OCI-LY7 (cell line): ENCODE measurements around the gene NHS. TPM values are rescaled to one million over a fixed set of nuclear protein-coding genes. Genes with fewer than 3 reads are reported as not detected.

ENCODE experiments used
- BruUV-seq: library from RNA; stranded (reverse); fragments of 400-500 nt; replicated peaks from 2 replicates; lab custom pipeline; 2021; lab: Mats Ljungman, UMichigan
- CTCF ChIA-PET: fragments of 300-600 bp; sonication (Branson Sonifier 250); formaldehyde crosslinking; loops from one replicate; lab custom pipeline; 2022; ENCODE audit warnings: antibody characterized with exemption; ENCODE audit not compliant: unreplicated experiment; lab: Charles Lee
- POLR2A ChIA-PET: fragments of 300-600 bp; sonication (Branson Sonifier 250); formaldehyde crosslinking; loops from one replicate; lab custom pipeline; 2022; ENCODE audit warnings: antibody characterized with exemption; lab: Charles Lee
- DNase-seq: peaks from one replicate; pipeline ENCODE4 v3.0.0-alpha.2; 2015; ENCODE audit warnings: low spot score
- H2AFZ ChIP-seq: fragments of 200-600 bp; sonication (generic), shearing (Covaris generic); 2 replicates; pipeline ENCODE4 v1.6.1; 2014; ENCODE audit warnings: mild to moderate bottlenecking, antibody characterized with exemption, low read length, moderate library complexity
- H3K27ac ChIP-seq: fragments of 200-600 bp; sonication (generic); 2 replicates; pipeline ENCODE4 v1.5.1; 2014; ENCODE audit warnings: mixed run types, low read depth, mild to moderate bottlenecking, moderate library complexity, low read length, inconsistent platforms; ENCODE audit not compliant: poor library complexity, severe bottlenecking
- H3K36me3 ChIP-seq: fragments of 200-600 bp; sonication (generic); 2 replicates; pipeline ENCODE4 v1.6.1; 2014; ENCODE audit warnings: mild to moderate bottlenecking, antibody characterized with exemption, low read length, moderate library complexity, mixed read lengths; ENCODE audit not compliant: insufficient read depth
- H3K4me1 ChIP-seq: fragments of 200-600 bp; sonication (generic); 2 replicates; pipeline ENCODE4 v1.5.1; 2014; ENCODE audit warnings: mild to moderate bottlenecking, low read length; ENCODE audit not compliant: insufficient read depth, poor library complexity, severe bottlenecking
- H3K4me2 ChIP-seq: fragments of 200-600 bp; sonication (generic); 2 replicates; pipeline ENCODE4 v1.6.1; 2014; ENCODE audit warnings: mild to moderate bottlenecking, low read length
- H3K4me3 ChIP-seq: fragments of 200-600 bp; sonication (generic); 2 replicates; pipeline ENCODE4 v1.5.1; 2014; ENCODE audit warnings: mild to moderate bottlenecking, low read depth, low read length; ENCODE audit not compliant: poor library complexity, severe bottlenecking
- H3K79me2 ChIP-seq: fragments of 200-600 bp; sonication (generic); 2 replicates; pipeline ENCODE4 v1.6.1; 2016; ENCODE audit warnings: low read depth, mild to moderate bottlenecking, low read length, moderate library complexity, mixed read lengths; ENCODE audit not compliant: insufficient read depth
- H3K9me2 ChIP-seq: fragments of 200-600 bp; sonication (generic); 2 replicates; pipeline ENCODE4 v1.6.1; 2016; ENCODE audit warnings: mild to moderate bottlenecking, low read length, mixed read lengths; ENCODE audit not compliant: insufficient read depth
- H3K9me3 ChIP-seq: fragments of 200-600 bp; sonication (generic); 2 replicates; pipeline ENCODE4 v1.6.1; 2014; ENCODE audit warnings: mild to moderate bottlenecking, mixed run types, low read length, mixed read lengths
- H4K20me1 ChIP-seq: fragments of 200-600 bp; sonication (generic); 2 replicates; pipeline ENCODE4 v1.6.1; 2014; ENCODE audit warnings: mild to moderate bottlenecking, antibody characterized with exemption, low read length, moderate library complexity, mixed read lengths; ENCODE audit not compliant: insufficient read depth
- EZH2phosphoT487 ChIP-seq: fragments of 200-600 bp; sonication (generic); IDR thresholded peaks from 2 replicates; pipeline ENCODE4 v1.6.1; 2018; ENCODE audit warnings: low read depth, borderline replicate concordance, mild to moderate bottlenecking, mixed run types, antibody characterized with exemption, low read length, moderate library complexity, mixed read lengths
- intact Hi-C: fragments of 100-400 bp; cut with micrococcal nuclease; formaldehyde crosslinking; loops from one replicate; pipeline ENCODE4 v1.10.0; 2022; ENCODE audit not compliant: unreplicated experiment
- total RNA-seq, 2 experiments: library from RNA; depleted of rRNA in 1 of 2; stranded (reverse); fragments of >200 nt in 1 of 2; shearing (Covaris generic) in 1 of 2; gene quantifications; 2 replicates each; pipeline ENCODE4 v1.2.3, GENCODE V29; 2014 to 2022
- TF ChIP-seq, protein P1 (sequence below): fragments of 200-600 bp; sonication (generic); conservative IDR thresholded peaks from 2 replicates; pipeline ENCODE4 v1.5.1; 2014; ENCODE audit warnings: mild to moderate bottlenecking, antibody characterized with exemption, low read length, moderate library complexity, mixed read lengths

Gene NHS
- total RNA-seq, 2 experiments from 2014 or later = not detected

DNA sequence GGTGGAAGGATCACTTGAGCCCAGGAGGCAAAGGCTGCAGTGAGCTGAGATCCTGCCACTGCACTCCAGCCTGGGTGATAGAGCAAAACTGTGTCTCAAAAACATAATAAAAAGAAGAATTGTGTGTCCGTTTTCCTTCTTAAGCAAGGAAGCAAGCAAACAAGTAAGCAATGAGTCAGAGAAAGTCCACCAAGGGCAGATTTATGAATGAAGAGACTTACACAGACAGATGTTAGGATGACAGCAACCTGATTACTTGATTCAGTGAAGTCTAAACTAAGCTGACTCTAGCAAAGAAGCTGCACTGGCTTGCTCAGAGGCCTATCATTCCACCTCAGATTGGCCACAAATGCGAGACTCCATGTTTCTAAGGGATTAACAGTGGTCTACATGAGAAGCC is 328.2 kb downstream of the NHS start:
- DNase-seq = no peak
- ChIA-PET POLR2A (no interaction called here), CTCF (no interaction called here)
- Histone ChIP-seq H4K20me1 (no peaks in the 10 kb centered on the region), H3K4me3 (no peak overlapping the region), H3K36me3 (no peaks in the 10 kb centered on the region), H3K79me2 (no peaks in the 10 kb centered on the region), H3K27ac (no peak overlapping the region), H3K9me3 (no peaks in the 10 kb centered on the region), H3K4me1 (no peaks in the 10 kb centered on the region), H2AFZ (no peak overlapping the region), H3K9me2 (no peaks in the 10 kb centered on the region), H3K4me2 (no peak overlapping the region)
- intact Hi-C loops = no loop called here
- TF ChIP-seq, protein P1, sequence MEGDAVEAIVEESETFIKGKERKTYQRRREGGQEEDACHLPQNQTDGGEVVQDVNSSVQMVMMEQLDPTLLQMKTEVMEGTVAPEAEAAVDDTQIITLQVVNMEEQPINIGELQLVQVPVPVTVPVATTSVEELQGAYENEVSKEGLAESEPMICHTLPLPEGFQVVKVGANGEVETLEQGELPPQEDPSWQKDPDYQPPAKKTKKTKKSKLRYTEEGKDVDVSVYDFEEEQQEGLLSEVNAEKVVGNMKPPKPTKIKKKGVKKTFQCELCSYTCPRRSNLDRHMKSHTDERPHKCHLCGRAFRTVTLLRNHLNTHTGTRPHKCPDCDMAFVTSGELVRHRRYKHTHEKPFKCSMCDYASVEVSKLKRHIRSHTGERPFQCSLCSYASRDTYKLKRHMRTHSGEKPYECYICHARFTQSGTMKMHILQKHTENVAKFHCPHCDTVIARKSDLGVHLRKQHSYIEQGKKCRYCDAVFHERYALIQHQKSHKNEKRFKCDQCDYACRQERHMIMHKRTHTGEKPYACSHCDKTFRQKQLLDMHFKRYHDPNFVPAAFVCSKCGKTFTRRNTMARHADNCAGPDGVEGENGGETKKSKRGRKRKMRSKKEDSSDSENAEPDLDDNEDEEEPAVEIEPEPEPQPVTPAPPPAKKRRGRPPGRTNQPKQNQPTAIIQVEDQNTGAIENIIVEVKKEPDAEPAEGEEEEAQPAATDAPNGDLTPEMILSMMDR = no peak
- no peak for TF ChIP-seq EZH2phosphoT487
- BruUV-seq = no TSS peak

DNA sequence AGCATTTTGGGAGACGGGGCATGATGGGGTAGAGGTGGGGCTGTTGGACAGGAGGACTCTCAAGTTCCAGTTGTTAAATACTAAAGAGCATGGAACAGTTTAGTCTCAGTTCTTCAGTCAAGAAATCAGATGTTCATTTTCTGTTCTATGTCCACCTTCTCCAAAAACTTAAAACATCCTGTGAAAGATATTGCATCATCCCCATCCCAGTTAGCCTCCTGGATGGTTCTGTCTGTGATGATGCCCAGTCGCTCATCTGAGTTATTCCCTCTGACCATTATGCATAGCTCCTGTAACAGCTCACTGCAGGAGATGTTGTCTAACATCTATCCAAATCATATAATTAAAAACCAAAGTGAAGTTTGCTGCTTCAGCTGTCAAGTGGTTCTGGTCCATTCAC is 330.2 kb downstream of the NHS start:
- intact Hi-C loops = no loop called here
- no peaks in the 10 kb centered on the region for H4K20me1 ChIP-seq
- H3K27ac ChIP-seq = no peak overlapping the region
- H3K79me2 ChIP-seq = no peaks in the 10 kb centered on the region
- H3K4me2 ChIP-seq = no peak overlapping the region
- no peak for TF ChIP-seq EZH2phosphoT487
- TF ChIP-seq, protein P1 = no peak
- no TSS peak for BruUV-seq
- H3K9me3 ChIP-seq = no peaks in the 10 kb centered on the region
- DNase-seq = no peak
- H2AFZ ChIP-seq = no peak overlapping the region
- CTCF ChIA-PET = no interaction called here
- no peaks in the 10 kb centered on the region for H3K4me1 ChIP-seq
- no peak overlapping the region for H3K4me3 ChIP-seq
- no peaks in the 10 kb centered on the region for H3K9me2 ChIP-seq
- POLR2A ChIA-PET = interaction anchor here (0.6 kb wide), 1 partner anchor 379 kb away, joined by 4 read pairs; no protein-coding TSS in a partner anchor
- H3K36me3 ChIP-seq = no peaks in the 10 kb centered on the region

DNA sequence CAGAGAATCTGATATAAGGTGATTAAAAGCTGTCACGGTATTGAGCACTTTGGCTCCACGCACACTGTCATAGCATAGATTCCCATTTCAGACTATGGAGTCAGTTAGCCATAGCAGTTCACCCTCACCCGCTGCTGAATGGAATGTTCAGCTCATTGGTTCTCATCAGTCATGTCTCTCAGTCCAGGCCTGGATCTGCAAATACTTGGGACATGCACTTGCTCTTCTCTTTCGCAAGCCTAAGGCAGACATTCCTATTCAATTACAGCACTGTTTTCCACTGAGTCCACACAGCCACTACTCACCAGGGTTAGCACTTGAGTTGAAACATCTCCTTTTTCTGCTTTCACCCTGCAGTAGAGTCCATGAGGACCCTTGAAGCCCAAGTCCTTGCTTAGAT is 331.7 kb downstream of the NHS start:
- no peak for DNase-seq
- Histone ChIP-seq H3K36me3 (no peaks in the 10 kb centered on the region), H3K4me1 (no peaks in the 10 kb centered on the region), H2AFZ (no peak overlapping the region), H3K79me2 (no peaks in the 10 kb centered on the region), H3K9me3 (no peaks in the 10 kb centered on the region), H4K20me1 (no peaks in the 10 kb centered on the region), H3K4me2 (no peak overlapping the region), H3K4me3 (no peak overlapping the region), H3K9me2 (no peaks in the 10 kb centered on the region), H3K27ac (no peak overlapping the region)
- ChIA-PET CTCF (no interaction called here), POLR2A (no interaction called here)
- intact Hi-C loops = no loop called here
- no TSS peak for BruUV-seq
- TF ChIP-seq, protein P1 = no peak
- no peak for TF ChIP-seq EZH2phosphoT487
